CD14-positive monocyte (primary cell): Measurements from ENCODE around the gene NOPCHAP1. TPM values are rescaled to one million over a fixed set of nuclear protein-coding genes. Genes with fewer than 3 reads are reported as not detected.

Experiments used
- DNase-seq, 3 donors: peaks; one replicate each; pipeline ENCODE4 v3.0.0-alpha.2; 2011 to 2022
- H2AFZ ChIP-seq: 2 replicates; pipeline ENCODE4 v1.6.0; 2012; ENCODE audit warnings: mild to moderate bottlenecking, low read depth, low read length, inconsistent platforms; ENCODE audit not compliant: insufficient read depth, poor library complexity, severe bottlenecking
- H3K27ac ChIP-seq, 2 donors: 1 replicate in 1 of 2; 2 replicates in 1 of 2; pipeline ENCODE4 v1.5.1; 2012 to 2013; ENCODE audit warnings: low read length in 2 of 2, control low read depth in 1 of 2, inconsistent platforms in 1 of 2, low read depth in 1 of 2, mild to moderate bottlenecking in 1 of 2
- H3K27me3 ChIP-seq, 2 donors: one replicate each; pipeline versions ENCODE4 v1.6.0 to v1.6.1; 2011 to 2013; ENCODE audit warnings: low read length in 2 of 2; ENCODE audit not compliant: control insufficient read depth in 2 of 2, insufficient read depth in 2 of 2
- H3K36me3 ChIP-seq, 2 donors: replicated peaks in 1 of 2; 1 replicate in 1 of 2; 2 replicates in 1 of 2; pipeline versions ENCODE4 v1.5.1 to v1.6.1; 2012 to 2013; ENCODE audit warnings: low read length in 2 of 2, control low read depth in 1 of 2, inconsistent platforms in 1 of 2, mild to moderate bottlenecking in 1 of 2; ENCODE audit not compliant: insufficient read depth in 2 of 2, control insufficient read depth in 1 of 2
- H3K4me1 ChIP-seq, 2 donors: 1 replicate in 1 of 2; 2 replicates in 1 of 2; pipeline versions ENCODE4 v1.5.1 to v1.6.1; 2012 to 2013; ENCODE audit warnings: low read length in 2 of 2, control low read depth in 1 of 2, inconsistent platforms in 1 of 2, mild to moderate bottlenecking in 1 of 2, moderate library complexity in 1 of 2; ENCODE audit not compliant: insufficient read depth in 2 of 2, control insufficient read depth in 1 of 2
- H3K4me2 ChIP-seq: replicated peaks from 2 replicates; pipeline ENCODE3; 2012; ENCODE audit warnings: low read length, moderate library complexity, mild to moderate bottlenecking; ENCODE audit not compliant: poor library complexity, severe bottlenecking; ENCODE audit errors: extremely low read depth
- H3K4me3 ChIP-seq, 3 experiments: fragments of 200-600 bp in 1 of 3; sonication (generic) in 1 of 3; replicated peaks in 1 of 3; 1 replicate in 2 of 3; 2 replicates in 1 of 3; pipeline ENCODE4 v1.5.1; 2011 to 2013; ENCODE audit warnings: low read length in 3 of 3, mild to moderate bottlenecking in 3 of 3, control low read depth in 2 of 3, low read depth in 2 of 3, inconsistent platforms in 1 of 3, moderate library complexity in 1 of 3
- H3K79me2 ChIP-seq: 2 replicates; pipeline ENCODE4 v1.6.0; 2012; ENCODE audit warnings: mild to moderate bottlenecking, control low read depth, inconsistent platforms, low read length, moderate library complexity; ENCODE audit not compliant: insufficient read depth
- H3K9ac ChIP-seq: 2 replicates; pipeline ENCODE4 v1.6.0; 2017; ENCODE audit warnings: low read length, mild to moderate bottlenecking; ENCODE audit not compliant: insufficient read depth, poor library complexity, severe bottlenecking
- H3K9me3 ChIP-seq, 2 donors: replicated peaks in 1 of 2; 1 replicate in 1 of 2; 2 replicates in 1 of 2; pipeline versions ENCODE4 v1.5.1 to v1.6.1; 2012 to 2013; ENCODE audit warnings: low read length in 2 of 2, control low read depth in 1 of 2; ENCODE audit not compliant: control insufficient read depth in 1 of 2, insufficient read depth in 1 of 2
- H4K20me1 ChIP-seq: 2 replicates; pipeline ENCODE4 v1.6.0; 2012; ENCODE audit warnings: mild to moderate bottlenecking, low read length, control low read depth, moderate library complexity; ENCODE audit not compliant: insufficient read depth
- H3K27ac Mint-ChIP-seq, 7 donors: one replicate each; pipeline ENCODE4 v1.8.0; 2020; ENCODE audit warnings: mild to moderate bottlenecking in 7 of 7, mixed read lengths in 7 of 7, moderate library complexity in 6 of 7, inconsistent platforms in 2 of 7
- H3K27me3 Mint-ChIP-seq, 3 donors: one replicate each; pipeline ENCODE4 v1.8.0; 2021 to 2022; ENCODE audit warnings: low read depth in 3 of 3, mild to moderate bottlenecking in 3 of 3, mixed read lengths in 3 of 3, moderate library complexity in 3 of 3, inconsistent platforms in 1 of 3
- H3K36me3 Mint-ChIP-seq, 2 donors: one replicate each; pipeline ENCODE4 v1.8.0; 2020; ENCODE audit warnings: mixed read lengths in 2 of 2, inconsistent platforms in 1 of 2, mild to moderate bottlenecking in 1 of 2
- H3K4me1 Mint-ChIP-seq: one replicate; pipeline ENCODE4 v1.8.0; 2020; ENCODE audit warnings: mild to moderate bottlenecking, mixed read lengths
- H3K4me3 Mint-ChIP-seq, 2 donors: one replicate each; pipeline ENCODE4 v1.8.0; 2020; ENCODE audit warnings: mild to moderate bottlenecking in 2 of 2, mixed read lengths in 2 of 2, moderate library complexity in 1 of 2
- H3K9me3 Mint-ChIP-seq, 7 donors: one replicate each; pipeline ENCODE4 v1.8.0; 2020 to 2022; ENCODE audit warnings: mixed read lengths in 7 of 7, mild to moderate bottlenecking in 6 of 7, moderate library complexity in 6 of 7, inconsistent platforms in 2 of 7
- CTCF ChIP-seq: fragments of 200-600 bp; IDR thresholded peaks from one replicate; pipeline ENCODE4 v1.8.0; 2022; ENCODE audit warnings: antibody characterized with exemption, mild to moderate bottlenecking
- WGBS: methylation state at CpG from one replicate; pipeline ENCODE4 v1.1.5; 2013; ENCODE audit warnings: missing lambda C conversion rate; ENCODE audit not compliant: insufficient coverage; 5-methylcytosine and 5-hydroxymethylcytosine counted together
- intact Hi-C, 2 donors: fragments of 100-400 bp; cut with micrococcal nuclease; formaldehyde crosslinking; loops; one replicate each; pipeline versions ENCODE4 v1.15.0 to v1.15.1; 2023
- polyA plus RNA-seq, 3 donors: library from polyadenylated mRNA; depleted of rRNA in 1 of 3; unstranded in 2 of 3; stranded (reverse) in 1 of 3; fragments of 300-500 nt in 2 of 3; fragments of >200 nt in 1 of 3; fragmentation: Illumina TruSeq in 2 of 3; gene quantifications; 1 replicate in 2 of 3; 2 replicates in 1 of 3; pipeline ENCODE4 v1.2.3, GENCODE V29; 2012 to 2021

Gene NOPCHAP1
- polyA plus RNA-seq, 3 donors: 2.6 to 14.0 (median 12.0) TPM

- intact Hi-C loops: no loop called here
- no peak overlapping the region for H3K4me2 ChIP-seq
- no peaks in the 10 kb centered on the region for H3K79me2 ChIP-seq
- H3K4me1 ChIP-seq: peaks cover 10 to 18% of the 10 kb centered on the region in 2 donors
- H4K20me1 ChIP-seq: no peaks in the 10 kb centered on the region
- Mint-ChIP-seq H3K27me3 (peaks cover 11 to 20% (median 19%) of the 10 kb centered on the region in 3 donors), H3K4me1 (peaks cover 18% of the 10 kb centered on the region), H3K4me3 (no peak overlapping the region), H3K27ac (no peak overlapping the region), H3K9me3 (peaks cover 0 to 3% (median 0%) of the 10 kb centered on the region in 7 donors), H3K36me3 (peaks cover under 1 to 6% of the 10 kb centered on the region in 2 donors)
- TF ChIP-seq CTCF: no peak
- peaks cover 5 to 17% of the 10 kb centered on the region in 2 donors for H3K27me3 ChIP-seq
- H3K9ac ChIP-seq: no peak overlapping the region
- H3K27ac ChIP-seq: no peak overlapping the region
- no peak overlapping the region for H3K4me3 ChIP-seq
- DNase-seq: no peak
- H3K9me3 ChIP-seq: no peaks in the 10 kb centered on the region
- H3K36me3 ChIP-seq: no peaks in the 10 kb centered on the region
- WGBS: 100% methylated on average over 1 of the region's 6 CpGs
- no peak overlapping the region for H2AFZ ChIP-seq
These were observed 22.4 kb upstream of the NOPCHAP1 start for GRCh38 chr12:104963757-104964156.

- 98% methylated on average over 5 of the region's 8 CpGs for WGBS
- no peak for TF ChIP-seq CTCF
- Histone ChIP-seq H3K4me3 (no peak overlapping the region), H3K4me2 (no peak overlapping the region), H2AFZ (no peak overlapping the region), H3K9me3 (no peaks in the 10 kb centered on the region), H3K36me3 (no peaks in the 10 kb centered on the region), H3K9ac (no peak overlapping the region), H3K79me2 (no peaks in the 10 kb centered on the region), H3K27me3 (peaks cover 3 to 12% of the 10 kb centered on the region in 2 donors), H3K4me1 (peaks cover 6 to 13% of the 10 kb centered on the region in 2 donors), H3K27ac (no peak overlapping the region), H4K20me1 (no peaks in the 10 kb centered on the region)
- peaks cover 0 to 3% (median 0%) of the 10 kb centered on the region in 7 donors for H3K9me3 Mint-ChIP-seq
- no peak overlapping the region for H3K27ac Mint-ChIP-seq
- H3K4me3 Mint-ChIP-seq: no peak overlapping the region
- peaks cover 12% of the 10 kb centered on the region for H3K4me1 Mint-ChIP-seq
- no peak for DNase-seq
- H3K27me3 Mint-ChIP-seq: peaks cover 11 to 15% (median 13%) of the 10 kb centered on the region in 3 donors
- H3K36me3 Mint-ChIP-seq: peaks cover 0 to 6% of the 10 kb centered on the region in 2 donors
- intact Hi-C loops: no loop called here
These were observed 21.8 kb upstream of the NOPCHAP1 start for GRCh38 chr12:104964167-104964855.
